SH-SY5Y (cell line): ENCODE results near the gene TSC22D2.

ENCODE experiments used
- GATA2 ChIP-seq: IDR thresholded peaks from 2 replicates; pipeline ENCODE4 v1.6.1; 2011; ENCODE audit warnings: mild to moderate bottlenecking, low read depth, low read length
- GATA3 ChIP-seq: IDR thresholded peaks from 2 replicates; pipeline ENCODE4 v1.6.1; 2011; ENCODE audit warnings: low read depth, mild to moderate bottlenecking, low read length, moderate library complexity

- no peak for TF ChIP-seq GATA2
- no peak for TF ChIP-seq GATA3
Observed at GRCh38 chr3:150378301-150378748, 29.8 kb upstream of the TSC22D2 start.
